Forelimb muscle (tissue), 1 donor: ENCODE results near the gene ALKBH4. TPM values are rescaled to one million over a fixed set of nuclear protein-coding genes. Genes with fewer than 3 reads are reported as not detected.
"Not testable (repeated sequence)": the region's sequence is repeated elsewhere in the genome, so short reads cannot be mapped to it uniquely, and the experiment has no call there.

Experiments used
- DNase-seq: peaks from one replicate; pipeline ENCODE4 v3.0.0-alpha.2; 2013; ENCODE audit warnings: low read depth
- polyA plus RNA-seq: library from polyadenylated mRNA; unstranded; fragments of 120-200 nt; gene quantifications from one replicate; pipeline ENCODE4 v1.2.1, GENCODE V29; 2013; ENCODE audit not compliant: insufficient read length

Gene ALKBH4
- polyA plus RNA-seq, 1 donor = 7.9 TPM

DNA sequence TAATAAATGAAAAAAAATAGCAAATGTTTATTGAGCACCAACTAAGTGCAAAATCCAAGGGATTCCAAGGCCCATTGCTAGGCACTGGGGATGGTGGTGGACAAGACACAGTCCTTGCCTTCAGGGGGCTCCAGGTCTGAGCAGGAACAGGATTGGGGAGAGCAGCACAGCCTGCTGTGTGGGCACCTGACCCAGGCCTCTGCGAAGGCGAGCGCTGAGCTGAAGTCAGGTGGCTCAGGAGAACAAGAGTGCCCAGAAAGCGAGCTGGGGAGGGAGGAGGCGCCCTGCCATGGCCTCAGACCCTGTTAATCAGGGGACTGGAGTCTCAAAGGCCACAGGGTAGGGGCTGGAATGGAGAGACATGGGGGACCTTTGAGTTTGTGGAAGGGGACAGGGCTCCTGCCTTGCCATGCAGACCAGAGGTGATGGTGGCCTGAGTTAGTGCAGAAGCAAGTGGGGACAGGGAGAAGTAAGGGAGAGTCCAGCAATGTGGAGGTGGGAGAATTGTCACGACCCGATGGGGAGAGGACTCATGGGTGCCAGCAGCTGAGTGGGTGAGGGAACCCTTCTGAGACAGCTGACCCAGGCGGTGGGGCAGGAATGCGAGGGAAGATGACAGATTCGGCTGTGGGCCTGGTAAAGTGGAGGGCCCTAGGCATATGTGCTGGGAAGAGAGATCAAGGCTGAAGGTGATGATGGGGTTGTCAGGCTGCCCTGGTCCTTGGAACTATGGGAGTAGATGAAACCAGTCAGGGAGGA, 35.3 kb downstream of the ALKBH4 start:
- DNase-seq = no peak

DNA sequence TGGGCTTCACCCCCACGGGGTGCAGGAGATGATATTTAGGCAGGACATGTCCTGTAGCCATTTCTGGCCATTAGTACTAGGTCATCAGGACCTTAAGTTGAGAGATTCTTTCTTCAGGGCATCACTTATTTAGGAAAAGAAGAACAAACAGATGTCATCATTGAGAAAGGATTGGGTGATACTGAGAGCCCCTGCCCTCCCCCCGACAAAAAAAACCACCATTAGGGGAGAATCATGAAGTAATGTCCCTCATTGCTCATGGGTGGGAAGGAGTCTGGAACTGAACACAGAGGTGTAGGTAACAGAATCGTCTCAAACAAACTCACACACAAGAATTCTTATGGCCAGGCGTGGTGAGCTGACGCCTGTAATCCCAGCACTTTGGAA, 37.7 kb downstream of the ALKBH4 start:
- DNase-seq = no peak

- no peak for DNase-seq
Measured at GRCh38 chr7:102426268-102427018, 38.2 kb downstream of the ALKBH4 start.

GRCh38 chr7:102425639-102426267, 38.9 kb downstream of the ALKBH4 start:
- no peak for DNase-seq

DNA sequence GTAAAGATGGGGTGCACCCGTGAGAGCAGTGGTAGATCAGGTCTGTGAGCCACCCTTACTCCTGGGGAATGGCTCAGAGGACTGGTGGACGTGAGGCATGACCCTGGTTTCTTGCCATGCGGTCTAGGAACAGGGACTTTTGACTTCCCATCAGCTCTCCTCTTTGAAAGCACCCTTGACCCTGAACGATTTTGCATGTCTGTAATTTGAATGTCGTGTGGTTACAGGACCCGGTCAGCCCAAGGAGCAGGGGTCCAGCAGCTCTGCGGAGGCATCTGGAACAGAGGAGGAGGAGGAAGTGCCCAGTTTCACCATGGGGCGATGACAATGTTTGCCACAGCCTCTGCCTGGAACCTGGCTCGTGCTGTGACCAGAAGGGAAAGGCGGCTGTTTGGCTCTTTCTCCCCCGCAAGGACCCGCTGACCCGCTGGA, 39.9 kb downstream of the ALKBH4 start:
- DNase-seq = no peak

DNA sequence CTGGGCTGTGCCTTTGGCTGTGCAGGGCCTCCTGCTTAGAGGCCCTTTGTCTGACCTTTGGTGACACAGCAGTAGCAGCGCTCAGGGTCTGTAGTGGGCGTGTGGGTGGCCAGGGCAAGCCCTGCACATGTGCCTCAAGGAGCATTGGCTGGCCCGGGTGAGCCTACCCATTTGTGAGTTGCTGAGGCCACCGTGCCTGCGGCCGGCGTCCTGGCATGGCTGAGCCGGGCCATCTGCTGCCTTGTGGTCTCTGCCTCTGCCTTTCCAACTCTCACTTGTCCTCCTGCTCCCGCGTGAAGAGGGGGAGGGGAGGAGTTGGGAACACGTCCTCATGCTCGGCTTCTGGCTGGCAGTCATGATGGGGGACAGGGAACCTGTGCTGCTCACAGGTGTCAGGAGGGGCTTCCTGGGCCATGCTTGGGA, 40.5 kb downstream of the ALKBH4 start:
- no peak for DNase-seq

DNA sequence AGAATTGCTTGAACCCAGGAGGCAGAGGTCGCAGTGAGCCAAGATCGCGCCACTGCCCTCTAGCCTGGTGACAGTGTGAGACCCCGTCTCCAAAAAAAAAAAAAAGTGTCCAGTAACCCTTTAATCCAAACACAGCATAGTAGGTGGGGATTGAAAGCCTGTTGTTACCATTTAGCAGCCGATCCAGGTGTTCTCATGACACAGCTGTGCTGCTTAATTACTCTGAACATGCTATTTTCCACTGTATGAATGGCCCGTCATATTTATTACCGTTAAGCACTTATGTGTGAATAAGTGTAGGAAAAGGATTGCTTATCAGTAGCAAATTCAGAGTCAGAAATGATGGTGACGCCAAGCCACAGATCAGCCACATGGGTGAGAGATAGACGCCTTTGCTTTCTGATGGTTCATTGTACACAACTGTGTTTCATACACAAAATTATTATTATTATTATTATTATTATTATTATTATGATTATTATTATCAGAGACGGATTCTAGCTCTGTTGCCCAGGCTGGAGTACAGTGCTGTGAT, 42.9 kb downstream of the ALKBH4 start:
- no peak for DNase-seq

DNA sequence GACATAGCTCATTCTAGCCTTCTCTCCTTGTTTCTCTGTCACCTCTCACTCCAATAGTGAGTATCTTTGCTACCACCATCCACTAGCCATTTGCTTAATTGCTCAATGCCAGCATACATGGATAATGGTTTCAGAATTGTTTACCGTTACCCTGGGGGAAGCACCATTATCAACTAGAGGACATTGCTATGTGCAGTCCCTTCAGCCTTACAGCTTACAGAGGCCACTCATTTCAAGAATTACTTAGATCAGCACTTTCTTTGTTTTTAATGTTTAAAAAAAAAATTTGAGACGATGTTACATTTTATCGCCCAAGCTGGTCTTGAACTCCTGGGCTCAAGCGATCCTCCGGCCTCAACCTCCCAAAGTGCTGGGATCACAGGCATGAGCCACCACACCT, 46.1 kb downstream of the ALKBH4 start:
- no peak for DNase-seq

DNA sequence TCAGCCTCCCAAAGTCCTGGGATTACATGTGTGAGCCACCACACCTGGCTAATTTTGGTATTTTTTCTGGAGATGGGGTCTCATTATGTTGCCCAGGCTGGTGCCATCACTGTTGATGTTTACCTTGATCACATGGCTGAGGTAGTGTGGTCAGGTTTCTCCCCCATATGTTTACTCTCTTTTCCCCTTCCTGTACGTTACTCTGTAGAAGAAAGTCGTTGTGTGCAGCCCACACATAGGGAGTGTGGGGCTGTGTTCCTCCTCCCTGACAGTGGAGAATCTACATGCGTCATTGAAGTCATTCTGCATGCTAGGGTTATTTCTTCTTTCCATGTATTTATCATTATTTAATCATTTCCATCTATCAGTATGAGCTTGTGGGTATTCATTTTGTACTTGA, 47.6 kb downstream of the ALKBH4 start:
- no peak for DNase-seq

- no peak for DNase-seq
Measured at GRCh38 chr7:102416406-102416805, 48.3 kb downstream of the ALKBH4 start.

DNA sequence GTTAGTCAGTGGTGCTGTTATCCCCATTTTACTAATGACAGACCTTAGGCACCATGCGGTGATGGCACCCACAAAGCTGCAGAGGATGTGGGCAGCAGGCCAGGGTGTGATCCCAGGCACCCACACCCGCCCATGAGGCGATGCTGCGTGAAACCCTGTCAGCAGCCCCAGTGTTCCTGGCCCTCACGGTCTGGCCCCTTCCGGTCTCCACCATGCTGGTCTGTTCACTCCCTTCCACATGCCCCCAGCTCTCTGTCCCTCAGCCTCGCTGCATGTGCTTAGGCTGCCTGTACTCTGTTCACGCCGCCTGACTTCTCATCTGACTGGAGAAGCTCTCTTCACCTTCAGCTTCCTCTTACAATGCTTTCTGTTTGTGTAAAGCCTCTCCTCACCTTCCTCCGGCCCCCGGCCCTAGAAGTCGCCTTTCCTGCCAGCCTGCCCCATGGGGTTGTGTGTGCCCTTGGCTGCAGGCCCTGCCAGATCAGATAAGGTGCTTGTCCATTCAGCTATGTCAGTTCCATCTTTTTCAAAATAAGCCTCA, 48.9 kb downstream of the ALKBH4 start:
- DNase-seq = no peak

DNA sequence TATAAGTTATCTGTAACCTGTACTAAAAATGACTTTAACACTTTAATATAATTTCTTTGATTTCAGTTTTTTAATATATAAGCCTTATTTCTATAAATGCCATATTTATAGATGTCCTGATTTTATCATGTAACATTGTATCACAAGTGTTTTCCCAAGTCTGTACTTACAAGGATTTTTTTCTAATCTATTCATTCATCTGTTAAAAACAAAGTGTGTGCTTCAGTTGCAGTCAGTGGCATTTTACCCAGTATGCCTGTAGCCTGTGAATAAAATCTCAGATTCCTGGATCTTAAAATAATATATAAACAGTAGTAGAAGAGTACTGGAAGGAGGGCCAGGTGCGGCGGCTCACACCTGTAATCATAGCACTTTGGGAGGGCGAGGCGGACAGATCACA, 51.1 kb downstream of the ALKBH4 start:
- no peak for DNase-seq

DNA sequence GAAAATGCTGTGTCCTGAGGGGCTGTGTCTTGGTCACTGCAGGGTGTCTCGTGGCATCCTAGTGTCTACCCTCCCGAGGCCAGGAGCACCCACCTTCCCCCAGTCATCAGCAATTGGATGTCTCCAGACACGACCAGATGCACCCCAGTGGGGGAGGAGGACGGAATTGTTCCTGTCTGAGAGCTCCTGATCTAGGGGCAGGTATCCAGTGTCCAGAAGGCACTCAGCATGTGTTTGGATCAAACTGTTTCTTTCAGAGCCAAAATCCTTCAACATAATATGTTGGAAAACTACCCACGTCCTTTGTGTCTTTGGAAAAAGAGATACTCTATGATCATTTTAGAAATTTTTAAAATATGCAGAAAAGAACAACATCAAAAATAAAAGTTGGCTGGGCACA, 51.6 kb downstream of the ALKBH4 start:
- DNase-seq = no peak

GRCh38 chr7:102412548-102412947, 52.1 kb downstream of the ALKBH4 start:
- DNase-seq = no peak

DNA sequence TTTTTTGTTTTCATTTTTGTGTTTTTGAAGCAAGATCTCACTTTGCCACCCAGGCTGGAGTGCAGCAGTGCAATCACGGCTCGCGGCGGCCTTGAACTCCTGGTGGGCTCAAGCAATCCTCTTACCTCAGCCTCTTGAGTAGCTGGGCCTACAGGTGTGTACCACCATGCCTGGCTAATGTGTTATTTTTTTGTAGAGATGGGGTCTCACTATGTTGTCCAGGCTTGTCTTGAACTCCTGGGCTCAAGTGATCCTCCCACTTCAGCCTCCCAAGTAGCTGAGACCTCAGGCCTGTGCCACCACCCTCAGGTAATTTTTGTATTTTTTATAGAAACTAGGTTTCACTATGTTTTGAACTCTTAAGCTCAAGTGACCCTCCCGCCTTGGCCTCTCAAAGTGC, 53.7 kb downstream of the ALKBH4 start:
- DNase-seq = no peak

DNA sequence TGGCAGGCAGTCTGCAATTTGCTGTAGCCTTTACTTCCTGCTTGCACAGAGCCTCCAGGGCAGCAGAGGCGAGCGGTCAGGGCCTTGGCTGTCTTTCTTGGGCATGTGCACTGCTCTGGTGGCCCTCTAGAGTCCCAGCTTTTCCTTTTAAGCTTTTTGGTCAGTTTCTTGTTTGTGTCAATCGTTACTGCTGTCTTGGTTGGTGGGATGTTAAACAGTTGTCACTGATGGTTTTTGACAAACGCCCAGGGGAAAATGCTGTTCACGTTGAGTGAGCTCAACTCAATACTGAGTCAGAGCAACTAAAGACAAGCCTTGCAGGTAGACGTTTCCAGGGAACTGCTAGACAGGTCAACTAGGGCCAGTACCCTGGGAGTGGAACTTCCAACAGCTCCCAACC, 54.5 kb downstream of the ALKBH4 start:
- DNase-seq = no peak

DNA sequence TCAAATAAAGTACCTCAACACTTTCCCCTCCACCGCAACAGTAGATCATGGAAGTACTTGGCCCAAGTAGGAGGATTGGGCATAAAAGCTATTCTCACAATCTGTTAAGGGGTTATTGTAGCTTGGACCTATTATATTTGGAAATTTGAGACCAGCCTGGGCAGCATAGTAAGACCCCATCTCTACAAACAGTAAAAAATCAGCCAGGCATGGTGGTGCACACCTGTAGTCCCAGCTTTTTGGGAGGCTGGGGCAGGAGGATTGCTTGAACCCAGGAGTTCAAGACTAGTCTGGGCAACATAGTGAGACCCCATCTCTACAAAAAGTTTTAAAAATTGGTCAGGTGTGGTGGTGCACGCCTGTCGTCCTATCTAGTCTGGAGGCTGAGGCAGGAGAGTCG, 55.3 kb downstream of the ALKBH4 start:
- DNase-seq = no peak

DNA sequence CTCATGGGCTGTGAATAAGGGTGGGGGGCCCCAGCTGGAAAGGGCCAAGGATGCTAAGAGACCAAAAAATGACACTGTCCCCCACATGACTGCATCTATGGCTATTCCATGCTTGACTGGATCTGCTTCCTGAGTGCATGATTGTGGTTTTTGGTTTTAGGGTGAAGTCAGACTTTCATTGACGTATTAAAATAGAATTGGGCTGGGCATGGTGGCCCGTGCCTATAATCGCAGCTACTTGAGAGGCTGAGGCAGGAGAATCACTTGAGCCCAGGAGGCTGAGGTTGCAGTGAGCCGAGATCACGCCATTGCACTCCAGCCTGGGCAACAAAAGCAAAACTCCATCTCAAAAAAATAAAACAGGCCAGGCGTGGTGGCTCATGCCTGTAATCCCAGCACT, 56.1 kb downstream of the ALKBH4 start:
- not testable (repeated sequence) for DNase-seq

- no peak for DNase-seq
Measured at GRCh38 chr7:102407910-102408309, 56.8 kb downstream of the ALKBH4 start.
